Neural cell (in vitro differentiated cells): Measurements from ENCODE around the gene ST6GALNAC4.

Experiments
- CTCF ChIP-seq: fragments of 450-650 bp; IDR thresholded peaks from 2 replicates; pipeline ENCODE4 v1.5.1; 2014; ENCODE audit warnings: antibody characterized with exemption, mild to moderate bottlenecking, moderate library complexity; ENCODE audit not compliant: poor library complexity, severe bottlenecking
- EZH2 ChIP-seq: fragments of 200-600, 300-800 bp; shearing (Covaris generic), sonication (generic); IDR thresholded peaks from 2 replicates; pipeline ENCODE4 v1.6.1; 2014; ENCODE audit warnings: antibody characterized with exemption, low read length, borderline replicate concordance, mild to moderate bottlenecking; ENCODE audit not compliant: insufficient read depth, poor library complexity, severe bottlenecking
- POLR2AphosphoS5 ChIP-seq: IDR thresholded peaks from 2 replicates; pipeline ENCODE4 v1.6.1; 2012

GRCh38 chr9:127924736-127925444, 8.0 kb upstream of the ST6GALNAC4 start:
- TF ChIP-seq EZH2 (no peak), CTCF (no peak), POLR2AphosphoS5 (no peak)
